SK-N-SH treated with all-trans-retinoic acid at 6 μM for 48 hours (cell line): ENCODE measurements around the gene PRRG2.

Source experiments
- CREB5 ChIP-seq: fragments of 250-450 bp; sonication (Bioruptor Pico); IDR thresholded peaks from 2 replicates; pipeline ENCODE4 v1.5.1; 2020; ENCODE audit warnings: low read depth, mild to moderate bottlenecking, moderate library complexity
- CSDC2 ChIP-seq: fragments of 250-450 bp; sonication (Bioruptor Pico); IDR thresholded peaks from 2 replicates; pipeline ENCODE4 v1.5.0; 2020; ENCODE audit warnings: mild to moderate bottlenecking, moderate library complexity
- CSRNP3 ChIP-seq: fragments of 250-450 bp; sonication (Bioruptor Pico); IDR thresholded peaks from 2 replicates; pipeline ENCODE4 v1.5.1; 2021; ENCODE audit warnings: mild to moderate bottlenecking, moderate library complexity
- GLIS3 ChIP-seq: fragments of 250-450 bp; sonication (Bioruptor Pico); IDR thresholded peaks from 2 replicates; pipeline ENCODE4 v1.5.0; 2020; ENCODE audit warnings: mild to moderate bottlenecking, moderate library complexity
- RARB ChIP-seq: fragments of 250-450 bp; sonication (Bioruptor Pico); IDR thresholded peaks from 2 replicates; pipeline ENCODE4 v1.8.0; 2021; ENCODE audit warnings: mild to moderate bottlenecking, moderate library complexity
- SNAI2 ChIP-seq: fragments of 250-450 bp; sonication (Bioruptor Pico); IDR thresholded peaks from 2 replicates; pipeline ENCODE4 v1.5.0; 2020; ENCODE audit warnings: mild to moderate bottlenecking, moderate library complexity
- TCF4 ChIP-seq: fragments of 250-450 bp; sonication (Bioruptor Pico); IDR thresholded peaks from 2 replicates; pipeline ENCODE4 v1.8.0; 2021; ENCODE audit warnings: mild to moderate bottlenecking, moderate library complexity, borderline replicate concordance
- TOX ChIP-seq: fragments of 250-450 bp; sonication (Bioruptor Pico); IDR thresholded peaks from 2 replicates; pipeline ENCODE4 v1.8.0; 2021; ENCODE audit warnings: mild to moderate bottlenecking, moderate library complexity, borderline replicate concordance
- TSHZ2 ChIP-seq: fragments of 250-450 bp; sonication (Bioruptor Pico); IDR thresholded peaks from 2 replicates; pipeline ENCODE4 v1.5.0; 2020; ENCODE audit warnings: mild to moderate bottlenecking, moderate library complexity
- ZNF8 ChIP-seq: fragments of 450-650 bp; formaldehyde crosslinking; IDR thresholded peaks from 2 replicates; pipeline ENCODE4 v1.5.0; 2020; ENCODE audit warnings: mild to moderate bottlenecking, moderate library complexity
- TF ChIP-seq, protein P1 (sequence below): fragments of 250-450 bp; sonication (Bioruptor Pico); IDR thresholded peaks from 2 replicates; pipeline ENCODE4 v1.8.0; 2020; ENCODE audit warnings: mild to moderate bottlenecking, moderate library complexity, borderline replicate concordance

DNA sequence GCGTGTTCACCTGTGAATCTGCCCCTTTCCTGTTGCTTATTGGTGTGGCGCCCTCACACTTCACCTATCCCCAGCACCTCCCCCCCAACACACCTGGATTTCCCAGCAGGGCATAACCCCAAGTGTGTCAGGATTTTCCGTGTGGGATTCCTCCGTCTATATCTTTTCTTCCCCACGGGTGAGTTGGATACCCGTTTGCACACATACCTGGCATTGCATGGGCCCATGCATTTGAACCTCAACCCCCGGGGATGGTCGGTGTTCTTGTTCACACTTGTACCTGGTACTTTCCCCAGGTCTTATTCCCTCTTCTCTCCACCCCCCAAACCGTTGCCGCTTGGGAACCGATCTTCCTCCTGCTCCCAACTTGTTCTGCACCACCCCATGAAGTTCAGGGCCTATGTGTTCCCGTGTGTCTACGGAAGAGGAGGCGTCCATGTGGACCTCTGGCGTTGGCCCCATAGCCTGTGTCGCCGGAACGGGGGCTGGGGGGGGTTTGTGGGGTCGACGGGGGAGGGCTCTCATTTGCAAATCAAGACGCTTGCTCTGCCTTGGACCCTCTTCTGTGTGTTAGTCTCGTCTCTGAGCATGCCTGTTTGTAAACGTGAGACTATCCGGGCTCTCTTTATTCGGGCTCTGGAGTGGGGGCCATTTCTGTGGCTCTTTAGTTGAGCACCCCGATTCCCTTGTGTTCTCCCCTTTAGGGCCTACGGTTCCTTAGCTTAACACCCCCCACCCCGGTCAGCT is 11.5 kb downstream of the PRRG2 start:
- TF ChIP-seq TOX (no peak), GLIS3 (CRISPR knock-in tag) (no peak), TCF4 (CRISPR knock-in tag) (no peak), RARB (no peak), SNAI2 (CRISPR knock-in tag) (no peak), ZNF8 (CRISPR knock-in tag) (no peak), TSHZ2 (CRISPR knock-in tag) (no peak), CSRNP3 (CRISPR knock-in tag) (no peak), CREB5 (no peak), CSDC2 (CRISPR knock-in tag) (no peak)
- TF ChIP-seq, protein P1, sequence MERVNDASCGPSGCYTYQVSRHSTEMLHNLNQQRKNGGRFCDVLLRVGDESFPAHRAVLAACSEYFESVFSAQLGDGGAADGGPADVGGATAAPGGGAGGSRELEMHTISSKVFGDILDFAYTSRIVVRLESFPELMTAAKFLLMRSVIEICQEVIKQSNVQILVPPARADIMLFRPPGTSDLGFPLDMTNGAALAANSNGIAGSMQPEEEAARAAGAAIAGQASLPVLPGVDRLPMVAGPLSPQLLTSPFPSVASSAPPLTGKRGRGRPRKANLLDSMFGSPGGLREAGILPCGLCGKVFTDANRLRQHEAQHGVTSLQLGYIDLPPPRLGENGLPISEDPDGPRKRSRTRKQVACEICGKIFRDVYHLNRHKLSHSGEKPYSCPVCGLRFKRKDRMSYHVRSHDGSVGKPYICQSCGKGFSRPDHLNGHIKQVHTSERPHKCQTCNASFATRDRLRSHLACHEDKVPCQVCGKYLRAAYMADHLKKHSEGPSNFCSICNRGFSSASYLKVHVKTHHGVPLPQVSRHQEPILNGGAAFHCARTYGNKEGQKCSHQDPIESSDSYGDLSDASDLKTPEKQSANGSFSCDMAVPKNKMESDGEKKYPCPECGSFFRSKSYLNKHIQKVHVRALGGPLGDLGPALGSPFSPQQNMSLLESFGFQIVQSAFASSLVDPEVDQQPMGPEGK: no peak; the same call in 1 of the 2 replicates
